GM23338 (cell line): ENCODE measurements around the gene FN3K. TPM values are rescaled to one million over a fixed set of nuclear protein-coding genes. Genes with fewer than 3 reads are reported as not detected.

Experiments used
- ATAC-seq: fragments of 200-7000 bp; cut with Tn5 transposase; 3 replicates; pipeline ENCODE4 v1.9.1; 2020
- DNase-seq: peaks from one replicate; pipeline ENCODE4 v3.0.0-alpha.2; 2015; ENCODE audit warnings: low spot score
- H2AFZ ChIP-seq: fragments of 200-600 bp; sonication (generic); 2 replicates; pipeline ENCODE4 v1.8.0; 2016; ENCODE audit warnings: antibody characterized with exemption, mild to moderate bottlenecking, moderate library complexity
- H3F3A ChIP-seq: fragments of 200-600 bp; sonication (generic); replicated peaks from 2 replicates; pipeline ENCODE4 v1.8.0; 2017; ENCODE audit warnings: antibody characterized with exemption, mixed run types, low read depth
- H3K27ac ChIP-seq: fragments of 200-600 bp; sonication (generic); 2 replicates; pipeline ENCODE4 v1.6.1; 2016; ENCODE audit warnings: low read depth
- H3K27me3 ChIP-seq: fragments of 200-600 bp; sonication (generic); 2 replicates; pipeline ENCODE4 v1.8.0; 2016; ENCODE audit warnings: mild to moderate bottlenecking, mixed run types, moderate library complexity; ENCODE audit not compliant: insufficient read depth
- H3K36me3 ChIP-seq: fragments of 200-600 bp; sonication (generic); 2 replicates; pipeline ENCODE4 v1.8.0; 2016; ENCODE audit warnings: mild to moderate bottlenecking; ENCODE audit not compliant: insufficient read depth
- H3K4me1 ChIP-seq: fragments of 200-600 bp; sonication (generic); 2 replicates; pipeline ENCODE4 v1.8.0; 2016; ENCODE audit warnings: mild to moderate bottlenecking, moderate library complexity; ENCODE audit not compliant: insufficient read depth
- H3K4me2 ChIP-seq: fragments of 200-600 bp; sonication (generic); 2 replicates; pipeline ENCODE4 v1.7.1; 2017; ENCODE audit warnings: mixed run types
- H3K4me3 ChIP-seq: fragments of 200-600 bp; sonication (generic); 2 replicates; pipeline ENCODE4 v1.6.1; 2016; ENCODE audit warnings: mixed run types
- H3K79me2 ChIP-seq: fragments of 200-600 bp; sonication (generic); replicated peaks from 2 replicates; pipeline ENCODE4 v1.8.0; 2017; ENCODE audit warnings: mild to moderate bottlenecking; ENCODE audit not compliant: insufficient read depth
- H3K9me2 ChIP-seq: fragments of 200-600 bp; sonication (generic); 2 replicates; pipeline ENCODE4 v1.8.0; 2017; ENCODE audit not compliant: insufficient read depth
- H4K20me1 ChIP-seq: fragments of 200-600 bp; sonication (generic); replicated peaks from 2 replicates; pipeline ENCODE4 v1.8.0; 2017; ENCODE audit warnings: mild to moderate bottlenecking; ENCODE audit not compliant: insufficient read depth
- H3K27ac Mint-ChIP-seq: 2 replicates; pipeline ENCODE4 v1.8.0; 2020; ENCODE audit warnings: inconsistent platforms, mild to moderate bottlenecking, moderate library complexity, mixed read lengths
- H3K27me3 Mint-ChIP-seq: 3 replicates; pipeline ENCODE4 v1.8.0; 2022; ENCODE audit warnings: low read depth, mild to moderate bottlenecking, moderate library complexity, mixed read lengths, inconsistent platforms; ENCODE audit not compliant: insufficient read depth, poor library complexity
- H3K36me3 Mint-ChIP-seq: 3 replicates; pipeline ENCODE4 v1.8.0; 2021; ENCODE audit warnings: low read depth, mild to moderate bottlenecking, inconsistent platforms, moderate library complexity, mixed read lengths
- H3K4me1 Mint-ChIP-seq: 3 replicates; pipeline ENCODE4 v1.8.0; 2020; ENCODE audit warnings: mild to moderate bottlenecking, inconsistent platforms, mixed read lengths
- H3K4me3 Mint-ChIP-seq: 3 replicates; pipeline ENCODE4 v1.8.0; 2021; ENCODE audit warnings: moderate library complexity, mild to moderate bottlenecking, inconsistent platforms, mixed read lengths
- H3K9me3 Mint-ChIP-seq: 3 replicates; pipeline ENCODE4 v1.8.0; 2020; ENCODE audit warnings: moderate library complexity, mild to moderate bottlenecking, inconsistent platforms, mixed read lengths
- CREB1 ChIP-seq: fragments of 250-450 bp; sonication (Bioruptor Pico); IDR thresholded peaks from 2 replicates; pipeline ENCODE4 v1.5.0; 2020; ENCODE audit warnings: low read depth, mild to moderate bottlenecking, moderate library complexity
- CTCF ChIP-seq, 2 experiments: fragments of 200-600 bp in 1 of 2; sonication (generic) in 1 of 2; conservative IDR thresholded peaks; 2 replicates each; pipeline versions ENCODE4 v1.5.1 to v1.6.1; 2016 to 2017; ENCODE audit warnings: antibody characterized with exemption in 2 of 2, low read depth in 2 of 2, mild to moderate bottlenecking in 2 of 2, moderate library complexity in 1 of 2
- EZH2 ChIP-seq: fragments of 200-600 bp; sonication (generic); IDR thresholded peaks from one replicate; pipeline ENCODE4 v1.8.0; 2017; ENCODE audit warnings: antibody characterized with exemption, mild to moderate bottlenecking, low read depth; ENCODE audit not compliant: unreplicated experiment
- EZH2phosphoT487 ChIP-seq: fragments of 200-600 bp; sonication (generic); IDR thresholded peaks from one replicate; pipeline ENCODE4 v1.8.1; 2018; ENCODE audit warnings: antibody characterized with exemption; ENCODE audit not compliant: unreplicated experiment
- JUNB ChIP-seq: IDR thresholded peaks from one replicate; pipeline ENCODE4 v1.6.1; 2016; ENCODE audit warnings: antibody characterized with exemption; ENCODE audit not compliant: unreplicated experiment
- NANOG ChIP-seq: IDR thresholded peaks from 2 replicates; pipeline ENCODE4 v1.6.1; 2016; ENCODE audit warnings: antibody characterized with exemption, borderline replicate concordance
- REST ChIP-seq: IDR thresholded peaks from one replicate; pipeline ENCODE4 v1.6.1; 2018; ENCODE audit warnings: antibody characterized with exemption; ENCODE audit not compliant: unreplicated experiment
- STAT1 ChIP-seq: IDR thresholded peaks from one replicate; pipeline ENCODE4 v1.6.1; 2016; ENCODE audit warnings: antibody characterized with exemption; ENCODE audit not compliant: unreplicated experiment
- ZNF331 ChIP-seq: fragments of 250-450 bp; sonication (Bioruptor Pico); IDR thresholded peaks from 2 replicates; pipeline ENCODE4 v1.5.0; 2020; ENCODE audit warnings: low read depth, mild to moderate bottlenecking, moderate library complexity
- polyA plus RNA-seq: library from polyadenylated mRNA; unstranded; fragments of >200 nt; fragmentation: Nextera tagmentation; extraction: Ambion mirVana; gene quantifications from 2 replicates; pipeline ENCODE4 v1.2.1, GENCODE V29; 2016
- total RNA-seq: library from RNA; depleted of rRNA; stranded (reverse); fragments of >200 nt; shearing (Covaris generic); gene quantifications from 2 replicates; pipeline ENCODE4 v1.2.3, GENCODE V29; 2014

FN3K gene
- total and polyA plus RNA-seq, 2 experiments from 2014 or later, result 5.3 to 12.9 TPM

GRCh38 chr17:82689077-82689476 is 46.3 kb upstream of the FN3K start:
- Histone ChIP-seq H3K27me3 (no peaks in the 10 kb centered on the region), H2AFZ (no peak overlapping the region), H3K4me1 (no peaks in the 10 kb centered on the region), H3K4me3 (no peak overlapping the region), H3F3A (no peaks in the 10 kb centered on the region), H3K9me2 (no peaks in the 10 kb centered on the region), H3K27ac (no peak overlapping the region), H3K4me2 (no peak overlapping the region), H3K79me2 (no peaks in the 10 kb centered on the region), H4K20me1 (no peaks in the 10 kb centered on the region), H3K36me3 (no peaks in the 10 kb centered on the region)
- no peaks in the 10 kb centered on the region for H3K36me3 Mint-ChIP-seq
- TF ChIP-seq CREB1 (no peak), EZH2 (no peak), REST (no peak), CTCF (conservative IDR thresholded peaks at IDR 0.05; ENCODE audit: low read depth in 2 of 2) (no peak), STAT1 (no peak), ZNF331 (CRISPR knock-in tag) (no peak), JUNB (no peak), EZH2phosphoT487 (no peak), NANOG (no peak)
- ATAC-seq (no peak; the same call in 2 of the 3 replicates), DNase-seq (no peak)
- H3K4me1 Mint-ChIP-seq, result no peaks in the 10 kb centered on the region; the same call in 2 of the 3 replicates
- no peak overlapping the region for H3K4me3 Mint-ChIP-seq
- no peak overlapping the region for H3K27ac Mint-ChIP-seq
- H3K9me3 Mint-ChIP-seq, result no peaks in the 10 kb centered on the region; the same call in 2 of the 3 replicates
- H3K27me3 Mint-ChIP-seq, result no peaks in the 10 kb centered on the region

GRCh38 chr17:82690786-82691489 is 44.5 kb upstream of the FN3K start:
- H3K27ac ChIP-seq, result no peak overlapping the region
- H3K79me2 ChIP-seq, result no peaks in the 10 kb centered on the region
- Mint-ChIP-seq H3K27me3 (peaks cover 5% of the 10 kb centered on the region), H3K4me1 (no peaks in the 10 kb centered on the region; the same call in 2 of the 3 replicates), H3K9me3 (no peaks in the 10 kb centered on the region; the same call in 2 of the 3 replicates), H3K27ac (no peak overlapping the region), H3K36me3 (no peaks in the 10 kb centered on the region), H3K4me3 (no peak overlapping the region)
- DNase-seq, result no peak
- H3K27me3 ChIP-seq, result peaks cover 6% of the 10 kb centered on the region
- H3K9me2 ChIP-seq, result no peaks in the 10 kb centered on the region
- TF ChIP-seq EZH2 (no peak), REST (no peak), CTCF (conservative IDR thresholded peaks at IDR 0.05; ENCODE audit: low read depth in 2 of 2) (no peak), NANOG (no peak), CREB1 (no peak)
- H3K4me2 ChIP-seq, result no peak overlapping the region
- no peaks in the 10 kb centered on the region for H3K4me1 ChIP-seq
- no peaks in the 10 kb centered on the region for H4K20me1 ChIP-seq
- H3K36me3 ChIP-seq, result no peaks in the 10 kb centered on the region
- no peaks in the 10 kb centered on the region for H3F3A ChIP-seq
- no peak for ATAC-seq
- no peak overlapping the region for H2AFZ ChIP-seq
- no peak overlapping the region for H3K4me3 ChIP-seq
